Calu3 (cell line): Measurements from ENCODE around the gene LSM12. TPM values are rescaled to one million over a fixed set of nuclear protein-coding genes. Genes with fewer than 3 reads are reported as not detected.

ENCODE experiments used
- BruUV-seq: library from RNA; stranded (reverse); fragments of 400-500 nt; replicated peaks from 2 replicates; lab custom pipeline; 2021; lab: Mats Ljungman, UMichigan
- CTCF ChIA-PET: fragments of 300-600 bp; sonication (Branson Sonifier 250); formaldehyde crosslinking; loops from one replicate; lab custom pipeline; 2022; ENCODE audit warnings: antibody characterized with exemption; lab: Charles Lee
- DNase-seq: peaks from one replicate; pipeline ENCODE4 v3.0.0; 2022
- H3K27ac Mint-ChIP-seq: one replicate; pipeline ENCODE4 v1.8.0; 2022; ENCODE audit warnings: mixed read lengths; ENCODE audit not compliant: unreplicated experiment
- H3K27me3 Mint-ChIP-seq: one replicate; pipeline ENCODE4 v1.8.0; 2022; ENCODE audit warnings: mixed read lengths; ENCODE audit not compliant: unreplicated experiment
- H3K36me3 Mint-ChIP-seq: one replicate; pipeline ENCODE4 v1.8.0; 2022; ENCODE audit warnings: mild to moderate bottlenecking, moderate library complexity, mixed read lengths; ENCODE audit not compliant: insufficient read depth, unreplicated experiment
- H3K4me1 Mint-ChIP-seq: one replicate; pipeline ENCODE4 v1.8.0; 2022; ENCODE audit warnings: mild to moderate bottlenecking, low read depth, mixed read lengths; ENCODE audit not compliant: unreplicated experiment
- H3K4me3 Mint-ChIP-seq: one replicate; pipeline ENCODE4 v1.8.0; 2022; ENCODE audit warnings: mild to moderate bottlenecking, low read depth, moderate library complexity, mixed read lengths; ENCODE audit not compliant: unreplicated experiment
- H3K9me3 Mint-ChIP-seq: one replicate; pipeline ENCODE4 v1.8.0; 2022; ENCODE audit warnings: low read depth, mixed read lengths; ENCODE audit not compliant: unreplicated experiment
- CTCF ChIP-seq: fragments of 200-600 bp; IDR thresholded peaks from one replicate; pipeline ENCODE4 v1.8.0; 2022; ENCODE audit warnings: antibody characterized with exemption; ENCODE audit not compliant: unreplicated experiment
- intact Hi-C: fragments of 100-400 bp; cut with micrococcal nuclease; formaldehyde crosslinking; loops from one replicate; pipeline ENCODE4 v1.10.0; 2022; ENCODE audit not compliant: unreplicated experiment
- total RNA-seq: library from RNA; stranded (reverse); gene quantifications from 2 replicates; pipeline ENCODE4 v1.2.3, GENCODE V29; 2022

Gene LSM12
- total RNA-seq, 1 experiment from 2014 or later, result 79.5 TPM

GRCh38 chr17:44029736-44030135, 36.7 kb downstream of the LSM12 start:
- H3K36me3 Mint-ChIP-seq, result peaks cover 52% of the 10 kb centered on the region
- no peaks in the 10 kb centered on the region for H3K9me3 Mint-ChIP-seq
- no peaks in the 10 kb centered on the region for H3K27me3 Mint-ChIP-seq
- TF ChIP-seq CTCF, result no peak
- H3K27ac Mint-ChIP-seq, result no peak overlapping the region
- no peaks in the 10 kb centered on the region for H3K4me1 Mint-ChIP-seq
- intact Hi-C loops, result no loop called here
- BruUV-seq, result no TSS peak
- CTCF ChIA-PET, result interaction anchor here (0.6 kb wide), 1 partner anchor 17 kb away, joined by 3 read pairs; no protein-coding TSS in a partner anchor
- no peak for DNase-seq
- no peak overlapping the region for H3K4me3 Mint-ChIP-seq

- H3K4me1 Mint-ChIP-seq, result no peaks in the 10 kb centered on the region
- no peaks in the 10 kb centered on the region for H3K9me3 Mint-ChIP-seq
- H3K4me3 Mint-ChIP-seq, result no peak overlapping the region
- DNase-seq, result no peak
- intact Hi-C loops, result no loop called here
- no peak overlapping the region for H3K27ac Mint-ChIP-seq
- TF ChIP-seq CTCF, result no peak
- no TSS peak for BruUV-seq
- H3K27me3 Mint-ChIP-seq, result no peaks in the 10 kb centered on the region
- peaks cover 50% of the 10 kb centered on the region for H3K36me3 Mint-ChIP-seq
- CTCF ChIA-PET, result no interaction called here
Observed at GRCh38 chr17:44024853-44025252, 41.6 kb downstream of the LSM12 start.

- CTCF ChIA-PET, result no interaction called here
- DNase-seq, result no peak
- intact Hi-C loops, result no loop called here
- Mint-ChIP-seq H3K4me1 (no peaks in the 10 kb centered on the region), H3K36me3 (peaks cover 49% of the 10 kb centered on the region), H3K9me3 (no peaks in the 10 kb centered on the region), H3K27ac (no peak overlapping the region), H3K4me3 (no peak overlapping the region), H3K27me3 (no peaks in the 10 kb centered on the region)
- no peak for TF ChIP-seq CTCF
- no TSS peak for BruUV-seq
Observed at GRCh38 chr17:44024271-44024663, 42.2 kb downstream of the LSM12 start.

GRCh38 chr17:44023545-44024270, 42.8 kb downstream of the LSM12 start:
- DNase-seq, result no peak
- peaks cover 44% of the 10 kb centered on the region for H3K36me3 Mint-ChIP-seq
- H3K27ac Mint-ChIP-seq, result no peak overlapping the region
- no peaks in the 10 kb centered on the region for H3K9me3 Mint-ChIP-seq
- H3K4me3 Mint-ChIP-seq, result no peak overlapping the region
- H3K27me3 Mint-ChIP-seq, result no peaks in the 10 kb centered on the region
- CTCF ChIA-PET, result interaction anchor here (0.6 kb wide), 1 partner anchor 18 kb away, joined by 3 read pairs; no protein-coding TSS in a partner anchor
- no peaks in the 10 kb centered on the region for H3K4me1 Mint-ChIP-seq
- no peak for TF ChIP-seq CTCF
- intact Hi-C loops, result no loop called here
- no TSS peak for BruUV-seq
